PC-3 (cell line): ENCODE results near the gene ABCA2. TPM values are rescaled to one million over a fixed set of nuclear protein-coding genes. Genes with fewer than 3 reads are reported as not detected.
A peak's percentile ranks its signal among the peaks of the same experiment; 100 is the strongest.

Experiments used
- ATAC-seq: fragments of 200-7000 bp; cut with Tn5 transposase; 2 replicates; pipeline ENCODE4 v1.9.1; 2020; ENCODE audit warnings: mild to moderate bottlenecking, moderate library complexity
- BruUV-seq: library from RNA; stranded (reverse); fragments of 400-500 nt; replicated peaks from 2 replicates; lab custom pipeline; 2021; lab: Mats Ljungman, UMichigan
- CTCF ChIA-PET: fragments of 300-600 bp; sonication (Branson Sonifier 250); formaldehyde crosslinking; loops from one replicate; lab custom pipeline; 2022; ENCODE audit warnings: antibody characterized with exemption; lab: Charles Lee
- POLR2A ChIA-PET: fragments of 300-600 bp; sonication (Branson Sonifier 250); formaldehyde crosslinking; loops from one replicate; lab custom pipeline; 2022; ENCODE audit warnings: antibody characterized with exemption; ENCODE audit not compliant: unreplicated experiment; lab: Charles Lee
- DNase-seq: peaks from one replicate; pipeline ENCODE4 v3.0.0-alpha.2; 2015
- H2AFZ ChIP-seq: fragments of 300-600 bp; sonication (generic); 2 replicates; pipeline ENCODE4 v1.6.0; 2016; ENCODE audit warnings: antibody characterized with exemption, low read length
- H3F3A ChIP-seq: fragments of 300-600 bp; sonication (generic); one replicate; pipeline ENCODE4 v1.6.0; 2017; ENCODE audit warnings: antibody characterized with exemption, low read length, control low read depth, mild to moderate bottlenecking; ENCODE audit not compliant: unreplicated experiment
- H3K27ac ChIP-seq: fragments of 300-600 bp; sonication (generic); 2 replicates; pipeline ENCODE4 v1.5.1; 2016; ENCODE audit warnings: mild to moderate bottlenecking, low read length
- H3K27me3 ChIP-seq: fragments of 300-600 bp; sonication (generic); 2 replicates; pipeline ENCODE4 v1.6.1; 2016; ENCODE audit warnings: low read length, mixed read lengths
- H3K36me3 ChIP-seq: fragments of 300-600 bp; sonication (generic); 2 replicates; pipeline ENCODE4 v1.6.1; 2016; ENCODE audit warnings: low read depth, mixed run types, low read length, mixed read lengths
- H3K4me1 ChIP-seq: fragments of 300-600 bp; sonication (generic); 2 replicates; pipeline ENCODE4 v1.5.1; 2016; ENCODE audit warnings: low read length; ENCODE audit not compliant: insufficient read depth
- H3K4me2 ChIP-seq: fragments of 300-600 bp; sonication (generic); 2 replicates; pipeline ENCODE4 v1.6.0; 2016; ENCODE audit warnings: low read length
- H3K4me3 ChIP-seq: fragments of 300-600 bp; sonication (generic); 2 replicates; pipeline ENCODE4 v1.5.1; 2016; ENCODE audit warnings: mild to moderate bottlenecking, low read length, mixed read lengths
- H3K79me2 ChIP-seq: fragments of 300-600 bp; sonication (generic); 2 replicates; pipeline ENCODE4 v1.6.1; 2017; ENCODE audit warnings: low read length, mixed read lengths
- H3K9ac ChIP-seq: fragments of 300-600 bp; sonication (generic); 2 replicates; pipeline ENCODE4 v1.6.0; 2016; ENCODE audit warnings: mild to moderate bottlenecking, low read length
- H3K9me2 ChIP-seq: fragments of 300-600 bp; sonication (generic); replicated peaks from 2 replicates; pipeline ENCODE4 v1.6.1; 2016; ENCODE audit warnings: mixed run types, low read length, mixed read lengths
- H3K9me3 ChIP-seq: fragments of 300-600 bp; sonication (generic); 2 replicates; pipeline ENCODE4 v1.6.1; 2016; ENCODE audit warnings: low read length, mixed read lengths
- H4K20me1 ChIP-seq: fragments of 300-600 bp; sonication (generic); 2 replicates; pipeline ENCODE4 v1.6.1; 2016; ENCODE audit warnings: low read length, mixed read lengths
- CTCF ChIP-seq: fragments of 300-600 bp; sonication (generic); conservative IDR thresholded peaks from 2 replicates; pipeline ENCODE4 v1.5.1; 2017; ENCODE audit warnings: antibody characterized with exemption, low read depth, mild to moderate bottlenecking, low read length
- EZH2 ChIP-seq: fragments of 300-600 bp; sonication (generic); IDR thresholded peaks from one replicate; pipeline ENCODE4 v1.6.1; 2017; ENCODE audit warnings: antibody characterized with exemption, mild to moderate bottlenecking, low read length; ENCODE audit not compliant: unreplicated experiment
- EZH2phosphoT487 ChIP-seq: fragments of 300-600 bp; sonication (generic); IDR thresholded peaks from 2 replicates; pipeline ENCODE4 v1.6.1; 2018; ENCODE audit warnings: mild to moderate bottlenecking, antibody characterized with exemption, low read length, borderline replicate concordance
- intact Hi-C: fragments of 100-400 bp; cut with micrococcal nuclease; formaldehyde crosslinking; loops from 2 replicates; pipeline ENCODE4 v1.9.0; 2023
- total RNA-seq: library from RNA; depleted of rRNA; stranded (reverse); fragments of >200 nt; gene quantifications from 2 replicates; pipeline ENCODE4 v1.2.3, GENCODE V29; 2014

ABCA2 gene
- total RNA-seq, 1 experiment from 2014 or later: 31.5 TPM

- Histone ChIP-seq H3K9ac (no peak overlapping the region), H3K4me2 (no peak overlapping the region), H3F3A (no peaks in the 10 kb centered on the region), H3K9me3 (no peaks in the 10 kb centered on the region), H3K79me2 (peaks cover 9% of the 10 kb centered on the region; the same call in 1 of the 2 replicates), H3K4me3 (no peak overlapping the region), H2AFZ (no peak overlapping the region), H4K20me1 (no peaks in the 10 kb centered on the region), H3K9me2 (no peaks in the 10 kb centered on the region), H3K27ac (no peak overlapping the region), H3K36me3 (no peaks in the 10 kb centered on the region), H3K27me3 (no peaks in the 10 kb centered on the region), H3K4me1 (peaks cover 7% of the 10 kb centered on the region; the same call in 1 of the 2 replicates)
- ATAC-seq (peak; percentile 99), DNase-seq (peak; percentile 88)
- no peak for TF ChIP-seq EZH2phosphoT487
- TF ChIP-seq CTCF: no peak
- TF ChIP-seq EZH2: no peak
- ChIA-PET POLR2A (interaction anchor here (0.5 kb wide), 1 partner anchor 31 kb away, joined by 14 read pairs; no protein-coding TSS in a partner anchor), CTCF (interaction anchor here (1.0 kb wide), 1 partner anchor 13 kb away, joined by 3 read pairs; no protein-coding TSS in a partner anchor)
- intact Hi-C loops: no loop called here
- no TSS peak for BruUV-seq
These were observed 5.9 kb downstream of the ABCA2 start for GRCh38 chr9:137021979-137022661.

DNA sequence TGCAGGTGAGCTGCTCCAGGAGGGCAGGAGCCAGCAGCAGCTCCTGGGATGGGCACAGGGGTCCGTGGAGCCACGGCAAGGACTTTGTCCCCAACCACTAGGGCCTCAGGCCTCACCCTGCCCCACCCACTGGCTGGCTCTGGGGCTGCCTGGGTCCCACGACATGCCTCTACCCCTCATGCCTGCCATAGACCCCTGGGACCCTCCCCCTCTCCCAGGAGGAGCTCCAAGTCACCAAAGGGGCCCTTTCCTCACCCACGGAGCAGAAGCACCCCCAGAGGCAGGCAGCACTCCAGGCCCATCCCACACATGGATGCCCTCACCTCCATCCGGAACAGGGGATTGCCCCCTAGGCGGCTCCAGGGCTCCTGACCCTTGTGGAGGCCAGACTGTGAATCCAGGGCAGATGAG lies 6.5 kb downstream of the ABCA2 start:
- ATAC-seq (no peak), DNase-seq (no peak)
- BruUV-seq: no TSS peak

More for the DNA sequence above, 6.5 kb downstream of the ABCA2 start:
- no peaks in the 10 kb centered on the region for H3K9me3 ChIP-seq
- no peak overlapping the region for H3K4me3 ChIP-seq
- ChIA-PET POLR2A (no interaction called here), CTCF (interaction anchor here (1.0 kb wide), 1 partner anchor 14 kb away, joined by 3 read pairs; no protein-coding TSS in a partner anchor)
- intact Hi-C loops: no loop called here
- no peaks in the 10 kb centered on the region for H3F3A ChIP-seq
- H3K4me2 ChIP-seq: no peak overlapping the region
- 0 out of 2 replicates have a peak, but pooled peaks cover 5% of the 10 kb centered on the region for H3K79me2 ChIP-seq
- H3K4me1 ChIP-seq: 0 out of 2 replicates have a peak, but pooled peaks cover 4% of the 10 kb centered on the region
- H3K27ac ChIP-seq: no peak overlapping the region
- no peak overlapping the region for H2AFZ ChIP-seq
- no peaks in the 10 kb centered on the region for H4K20me1 ChIP-seq
- no peaks in the 10 kb centered on the region for H3K9me2 ChIP-seq
- no peak for TF ChIP-seq EZH2
- no peak for TF ChIP-seq CTCF
- no peak for TF ChIP-seq EZH2phosphoT487
- H3K9ac ChIP-seq: no peak overlapping the region
- H3K36me3 ChIP-seq: no peaks in the 10 kb centered on the region
- H3K27me3 ChIP-seq: no peaks in the 10 kb centered on the region
